Ascending aorta (tissue), 2 donors: ENCODE results near the gene ZDHHC22. TPM values are rescaled to one million over a fixed set of nuclear protein-coding genes. Genes with fewer than 3 reads are reported as not detected.
"Not testable (repeated sequence)": the region's sequence is repeated elsewhere in the genome, so short reads cannot be mapped to it uniquely, and the experiment has no call there.

Experiments used
- DNase-seq, 2 donors: peaks; one replicate each; pipeline ENCODE4 v3.0.0-alpha.2; 2019; ENCODE audit warnings: low spot score in 2 of 2
- H3K27ac ChIP-seq, 2 donors: fragments of 200-600 bp; sonication (generic); one replicate each; pipeline ENCODE4 v1.5.1; 2016 to 2017; ENCODE audit warnings: mild to moderate bottlenecking in 1 of 2
- H3K27me3 ChIP-seq: fragments of 200-600 bp; sonication (generic); one replicate; pipeline ENCODE4 v1.5.1; 2017
- H3K36me3 ChIP-seq, 2 donors: fragments of 200-600 bp; sonication (generic); one replicate each; pipeline ENCODE4 v1.5.1; 2016
- H3K4me1 ChIP-seq, 2 donors: fragments of 200-600 bp; sonication (generic); one replicate each; pipeline ENCODE4 v1.5.1; 2016 to 2017; ENCODE audit warnings: mild to moderate bottlenecking in 1 of 2
- H3K4me3 ChIP-seq, 2 donors: fragments of 200-600 bp; sonication (generic); one replicate each; pipeline ENCODE4 v1.5.1; 2016 to 2017; ENCODE audit warnings: mild to moderate bottlenecking in 1 of 2
- H3K9me3 ChIP-seq, 2 donors: fragments of 200-600 bp; sonication (generic); one replicate each; pipeline ENCODE4 v1.5.1; 2016
- CTCF ChIP-seq, 3 experiments: fragments of 200-600 bp in 2 of 3; fragments of 450-650 bp in 1 of 3; sonication (generic) in 2 of 3; IDR thresholded peaks; one replicate each; pipeline ENCODE4 v1.5.1; 2016 to 2019; ENCODE audit warnings: antibody characterized with exemption in 3 of 3, mild to moderate bottlenecking in 1 of 3, moderate library complexity in 1 of 3
- intact Hi-C: fragments of 100-400 bp; cut with DNase I; formaldehyde crosslinking; loops from one replicate; pipeline ENCODE4 v1.15.1; 2023
- total RNA-seq: library from RNA; depleted of rRNA; stranded (reverse); fragments of >200 nt; gene quantifications from one replicate; pipeline ENCODE4 v1.1.0, GENCODE V29; 2016

ZDHHC22 gene
- total RNA-seq, 1 donor from 2014 or later: not detected

GRCh38 chr14:77178656-77179055 is 37.1 kb upstream of the ZDHHC22 start:
- intact Hi-C loops: no loop called here
- Histone ChIP-seq H3K36me3 (no peaks in the 10 kb centered on the region), H3K9me3 (no peaks in the 10 kb centered on the region), H3K4me3 (no peak overlapping the region), H3K27ac (no peak overlapping the region), H3K27me3 (no peaks in the 10 kb centered on the region), H3K4me1 (peaks cover 0 to 8% of the 10 kb centered on the region in 2 donors)
- no peak for DNase-seq
- TF ChIP-seq CTCF (IDR thresholded peaks at IDR 0.05): no peak

- peaks cover 0 to 8% of the 10 kb centered on the region in 2 donors for H3K4me1 ChIP-seq
- no peak for DNase-seq
- intact Hi-C loops: no loop called here
Measured at GRCh38 chr14:77177702-77178101, 36.1 kb upstream of the ZDHHC22 start.

GRCh38 chr14:77175843-77176242 is 34.3 kb upstream of the ZDHHC22 start:
- intact Hi-C loops: no loop called here
- H3K27me3 ChIP-seq: no peaks in the 10 kb centered on the region
- TF ChIP-seq CTCF (IDR thresholded peaks at IDR 0.05): no peak
- H3K36me3 ChIP-seq: no peaks in the 10 kb centered on the region
- no peak for DNase-seq
- no peaks in the 10 kb centered on the region for H3K4me1 ChIP-seq
- H3K4me3 ChIP-seq: no peak overlapping the region
- H3K9me3 ChIP-seq: no peaks in the 10 kb centered on the region
- no peak overlapping the region for H3K27ac ChIP-seq

More at GRCh38 chr14:77177702-77178101, 36.1 kb upstream of the ZDHHC22 start:
- Histone ChIP-seq H3K4me3 (no peak overlapping the region), H3K9me3 (no peaks in the 10 kb centered on the region), H3K27ac (no peak overlapping the region), H3K36me3 (no peaks in the 10 kb centered on the region), H3K27me3 (no peaks in the 10 kb centered on the region)
- no peak for TF ChIP-seq CTCF (IDR thresholded peaks at IDR 0.05)

- H3K27ac ChIP-seq, DNase-seq, H3K4me3 ChIP-seq, intact Hi-C loops, H3K27me3 ChIP-seq, H3K36me3 ChIP-seq, H3K4me1 ChIP-seq: not testable (repeated sequence)
- peaks cover 0 to 11% of the 10 kb centered on the region in 2 donors for H3K9me3 ChIP-seq
Measured at GRCh38 chr14:77173911-77174617, 32.5 kb upstream of the ZDHHC22 start.

- TF ChIP-seq CTCF (IDR thresholded peaks at IDR 0.05): no peak
- H3K4me1 ChIP-seq: no peaks in the 10 kb centered on the region
- DNase-seq: no peak
- intact Hi-C loops: no loop called here
- no peaks in the 10 kb centered on the region for H3K36me3 ChIP-seq
- H3K27ac ChIP-seq: no peak overlapping the region
- no peak overlapping the region for H3K4me3 ChIP-seq
- peaks cover 0 to 11% of the 10 kb centered on the region in 2 donors for H3K9me3 ChIP-seq
- no peaks in the 10 kb centered on the region for H3K27me3 ChIP-seq
Measured at GRCh38 chr14:77172916-77173315, 31.3 kb upstream of the ZDHHC22 start.

- intact Hi-C loops: no loop called here
- H3K4me3 ChIP-seq: no peak overlapping the region
- TF ChIP-seq CTCF (IDR thresholded peaks at IDR 0.05): no peak
- no peaks in the 10 kb centered on the region for H3K27me3 ChIP-seq
- H3K27ac ChIP-seq: no peak overlapping the region
- no peak for DNase-seq
- peaks cover 0 to 11% of the 10 kb centered on the region in 2 donors for H3K9me3 ChIP-seq
- no peaks in the 10 kb centered on the region for H3K4me1 ChIP-seq
- no peaks in the 10 kb centered on the region for H3K36me3 ChIP-seq
Measured at GRCh38 chr14:77170045-77170444, 28.5 kb upstream of the ZDHHC22 start.
